HG03108 (cell line): Measurements from ENCODE around the gene CACNA1D.
"Not testable (repeated sequence)": the region's sequence is repeated elsewhere in the genome, so short reads cannot be mapped to it uniquely, and the experiment has no call there.

Experiments
- ATAC-seq: cut with Tn5 transposase; IDR thresholded peaks from one replicate; pipeline ENCODE4 v1.9.1; 2021; ENCODE audit warnings: moderate library complexity; ENCODE audit not compliant: unreplicated experiment

The CACNA1D gene

DNA sequence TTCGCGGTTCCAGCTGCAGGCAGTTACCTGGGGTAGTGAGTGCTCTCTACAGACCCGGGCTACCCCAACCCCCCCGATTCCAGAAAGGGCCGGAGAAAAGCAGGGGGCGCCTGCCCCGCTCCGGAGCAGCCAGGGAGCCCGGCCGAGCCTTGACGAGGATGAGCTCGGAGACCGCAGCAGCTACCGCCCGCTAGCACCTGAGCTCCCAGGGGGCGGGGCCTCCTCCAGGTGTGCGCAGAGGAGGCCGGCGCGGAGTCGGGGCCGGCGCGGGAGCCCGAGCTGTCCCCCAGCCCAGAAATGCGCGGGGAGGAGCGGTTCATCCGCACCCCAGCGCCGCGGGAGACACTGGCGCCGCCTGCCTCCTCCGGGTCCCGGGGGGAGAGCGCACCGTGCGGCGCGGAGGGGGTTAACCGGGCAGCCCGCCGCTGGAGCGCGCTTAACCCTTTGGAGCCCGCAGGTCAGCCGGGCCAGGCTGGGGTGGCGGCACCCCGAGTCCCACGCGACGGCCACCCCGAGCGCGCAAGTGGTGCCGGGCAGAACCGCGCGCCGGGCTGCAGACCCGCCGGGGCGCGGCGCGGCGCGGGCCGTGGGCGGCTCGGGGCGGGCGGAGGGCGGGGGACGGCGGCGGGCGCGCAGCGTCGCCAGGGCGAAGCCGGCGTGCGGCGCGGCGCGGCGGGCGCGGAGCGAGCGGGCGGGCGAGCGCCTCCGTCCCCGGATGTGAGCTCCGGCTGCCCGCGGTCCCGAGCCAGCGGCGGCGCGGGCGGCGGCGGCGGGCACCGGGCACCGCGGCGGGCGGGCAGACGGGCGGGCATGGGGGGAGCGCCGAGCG, at the start of gene CACNA1D:
CACNA1D (plus strand) TSS at position 649 of the 829 bp plus-strand sequence. CDS start 556 bp downstream, outside the sequence.
- no peak for ATAC-seq

- no peak for ATAC-seq
These were observed 37.3 kb upstream of the CACNA1D start for GRCh38 chr3:53457068-53457467.

DNA sequence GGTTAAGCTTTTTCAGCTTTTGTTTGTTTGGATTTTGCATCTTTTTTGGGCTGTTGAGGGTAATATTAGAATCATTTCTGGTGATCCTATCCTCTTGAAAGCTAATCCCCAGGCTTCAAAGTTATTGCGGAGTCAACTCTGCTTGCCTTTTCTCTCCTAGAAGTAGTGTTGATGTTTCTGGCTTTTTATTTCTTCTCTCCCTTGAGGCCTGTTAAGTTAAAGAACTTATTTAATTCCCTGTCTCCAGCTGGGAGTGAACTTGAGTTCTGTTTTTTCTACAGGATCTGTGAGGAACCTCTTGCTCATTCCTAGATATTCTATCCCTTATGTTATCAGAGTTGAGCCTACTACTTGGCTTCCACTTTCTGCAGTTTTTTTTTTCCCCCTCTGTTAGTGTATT, 34.1 kb upstream of the CACNA1D start:
- no peak for ATAC-seq

DNA sequence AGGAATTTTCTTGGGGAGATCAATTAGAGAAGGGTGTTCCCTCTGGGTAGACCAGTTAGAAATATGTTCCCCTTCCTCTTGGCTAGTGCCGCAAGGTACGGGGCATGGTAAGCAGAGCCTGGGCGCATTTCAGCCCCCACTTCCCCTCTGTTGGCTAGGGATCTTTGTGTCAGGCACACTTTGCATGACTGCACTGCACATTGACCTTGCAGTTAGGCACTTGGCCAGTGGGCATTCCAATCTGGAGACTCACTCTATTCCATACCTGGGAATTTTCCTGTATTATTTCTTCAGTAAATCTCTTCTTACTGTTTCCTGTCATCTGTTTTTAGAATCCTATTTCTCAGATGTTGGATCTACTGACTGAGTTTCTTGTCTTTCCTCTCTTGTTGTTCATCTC, 30.0 kb upstream of the CACNA1D start:
- ATAC-seq: no peak

- ATAC-seq: not testable (repeated sequence)
These were observed 24.7 kb upstream of the CACNA1D start for GRCh38 chr3:53469758-53470157.

DNA sequence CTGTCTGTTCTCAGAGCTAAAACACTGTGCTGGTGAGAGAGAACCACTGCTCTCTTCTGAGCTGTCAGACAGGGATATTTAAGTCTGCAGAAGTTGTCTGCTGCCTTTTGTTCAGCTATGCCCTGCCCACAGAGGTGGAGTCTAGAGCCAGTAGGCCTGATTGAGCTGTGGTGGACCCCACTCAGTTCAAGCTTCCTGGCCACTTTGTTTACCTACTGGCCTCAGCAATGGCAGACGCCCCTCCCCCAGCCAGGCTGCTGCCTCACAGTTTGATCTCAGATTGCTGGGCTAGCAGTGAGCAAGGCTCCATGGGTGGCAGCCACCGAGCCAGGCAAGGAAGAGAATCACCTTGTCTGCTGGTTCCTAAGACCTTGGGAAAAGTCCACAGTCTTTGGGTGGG, 21.0 kb upstream of the CACNA1D start:
- ATAC-seq: no peak

- ATAC-seq: not testable (repeated sequence)
These were observed 18.0 kb upstream of the CACNA1D start for GRCh38 chr3:53476372-53476771.

DNA sequence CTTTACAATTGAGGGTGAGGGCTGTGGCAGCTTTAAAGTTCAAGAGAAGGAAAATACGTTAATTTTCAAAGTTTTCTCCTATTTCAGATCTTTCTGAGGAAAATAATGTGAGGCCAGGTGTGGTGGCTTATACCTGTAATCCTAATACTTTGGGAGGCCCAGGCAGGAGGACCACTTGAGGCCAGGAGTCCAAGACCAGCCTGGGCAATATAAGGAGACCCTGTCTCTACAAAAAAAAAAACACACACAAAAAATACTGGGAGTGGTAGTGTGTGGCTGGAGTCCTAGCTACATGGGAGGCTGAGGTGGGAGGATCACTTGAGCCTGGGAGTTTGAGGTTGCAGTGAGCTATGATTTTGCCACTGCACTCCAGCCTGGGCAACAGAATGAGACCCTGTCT, 16.7 kb upstream of the CACNA1D start:
- ATAC-seq: not testable (repeated sequence)

DNA sequence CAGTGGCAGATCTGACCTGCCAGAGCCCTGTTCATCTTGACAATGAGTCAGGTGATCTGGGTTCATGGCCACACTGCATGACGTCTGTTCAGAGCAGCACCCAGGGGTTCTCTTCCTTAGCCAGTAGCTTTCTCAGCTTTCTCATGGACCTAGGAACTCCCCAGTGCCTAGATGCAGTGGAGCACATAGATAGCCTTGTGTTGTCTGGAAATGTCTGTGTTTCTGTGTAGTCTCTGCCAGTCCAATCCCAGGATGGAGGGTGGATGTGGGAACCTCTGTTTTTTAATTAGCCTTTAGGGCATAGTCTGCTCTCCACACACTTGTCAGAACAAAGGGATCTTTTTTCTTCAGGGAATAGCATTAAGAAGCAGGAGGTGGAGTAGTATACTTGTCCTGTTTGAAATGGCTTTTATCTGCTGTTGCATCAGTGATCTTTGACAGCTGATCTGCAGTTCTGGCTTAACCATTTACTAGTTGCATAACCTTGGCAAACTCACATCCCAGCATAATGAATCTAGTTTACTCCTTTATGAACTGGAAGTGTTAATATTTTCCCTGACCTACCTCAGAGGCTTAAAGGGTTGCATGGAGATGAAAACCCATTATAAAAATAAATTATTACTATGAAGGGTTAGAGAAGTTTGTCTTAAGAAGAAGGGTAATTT, 16.1 kb upstream of the CACNA1D start:
- ATAC-seq: no peak

- no peak for ATAC-seq
These were observed 15.3 kb upstream of the CACNA1D start for GRCh38 chr3:53478921-53479664.

GRCh38 chr3:53482227-53482626, 12.2 kb upstream of the CACNA1D start:
- no peak for ATAC-seq

DNA sequence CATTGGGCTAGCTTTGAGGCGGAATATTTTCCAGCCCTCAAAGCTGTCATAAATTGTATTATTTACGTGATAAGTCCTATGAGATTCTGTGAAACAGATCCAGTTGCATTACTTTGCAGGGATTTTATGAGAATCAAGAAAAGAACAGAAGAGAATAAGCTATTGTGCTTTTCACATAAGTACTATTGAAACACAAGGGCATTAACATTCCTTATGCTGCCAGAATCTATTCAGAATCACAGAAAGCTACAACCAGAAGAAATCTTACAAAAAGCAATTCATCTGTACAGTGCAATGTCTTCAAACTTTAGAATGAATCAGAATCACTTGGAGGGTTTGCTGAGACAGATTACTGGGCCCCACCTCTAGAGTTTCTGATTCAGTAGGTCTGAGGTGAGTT, 10.6 kb upstream of the CACNA1D start:
- ATAC-seq: no peak

DNA sequence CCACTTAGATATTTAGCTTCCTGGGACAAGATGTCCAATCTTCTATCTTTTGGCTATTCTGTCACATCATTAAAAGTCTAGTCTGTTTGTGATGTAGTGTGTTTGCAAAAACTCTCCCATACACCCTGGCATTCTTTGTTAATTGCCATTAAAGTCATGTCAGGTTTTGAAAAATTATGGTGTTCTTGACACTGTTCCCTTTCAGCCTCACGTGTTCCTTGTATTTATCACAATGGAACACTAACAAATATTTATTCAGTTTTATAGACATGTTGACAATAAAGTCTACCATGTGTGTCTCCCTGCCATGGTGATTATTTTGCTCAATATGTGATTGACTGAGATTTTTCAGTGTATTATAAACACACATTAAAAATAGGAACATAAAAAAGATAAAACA, 9.4 kb upstream of the CACNA1D start:
- no peak for ATAC-seq

DNA sequence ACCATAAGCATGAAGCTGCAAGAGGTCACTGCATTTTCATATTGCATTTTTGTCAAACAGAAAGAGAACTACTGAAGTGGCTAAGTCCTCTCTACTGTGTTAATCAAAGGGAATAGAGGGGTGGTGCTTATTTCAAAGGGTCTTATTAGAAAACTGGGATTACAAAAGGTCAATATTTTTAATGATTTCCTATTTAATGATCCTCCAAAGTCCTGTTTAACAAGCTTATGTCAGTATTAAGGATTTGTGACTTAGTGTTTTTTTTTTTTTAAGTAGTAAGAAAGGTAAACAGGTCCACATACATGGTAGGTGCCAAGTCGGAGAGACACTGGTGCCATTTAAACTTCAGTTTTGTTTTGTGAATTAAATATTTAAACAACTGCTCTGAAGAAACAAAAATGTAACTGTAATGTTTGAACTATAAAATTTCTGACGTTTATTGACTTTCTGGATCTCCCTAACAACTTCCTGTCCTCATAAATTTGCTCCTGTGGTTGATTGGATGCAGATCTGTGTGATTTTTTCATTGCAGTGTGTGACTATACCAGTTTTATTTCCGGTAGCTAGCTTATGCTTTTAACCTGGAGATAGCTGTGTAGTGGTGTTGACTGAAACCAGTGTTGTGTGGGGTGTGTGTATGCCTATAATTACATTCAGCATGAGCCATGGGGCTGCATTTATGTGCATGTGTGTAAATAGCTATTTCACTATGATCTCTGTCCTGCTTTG, 8.6 kb upstream of the CACNA1D start:
- ATAC-seq: no peak

- no peak for ATAC-seq
These were observed 7.3 kb upstream of the CACNA1D start for GRCh38 chr3:53486961-53487654.

DNA sequence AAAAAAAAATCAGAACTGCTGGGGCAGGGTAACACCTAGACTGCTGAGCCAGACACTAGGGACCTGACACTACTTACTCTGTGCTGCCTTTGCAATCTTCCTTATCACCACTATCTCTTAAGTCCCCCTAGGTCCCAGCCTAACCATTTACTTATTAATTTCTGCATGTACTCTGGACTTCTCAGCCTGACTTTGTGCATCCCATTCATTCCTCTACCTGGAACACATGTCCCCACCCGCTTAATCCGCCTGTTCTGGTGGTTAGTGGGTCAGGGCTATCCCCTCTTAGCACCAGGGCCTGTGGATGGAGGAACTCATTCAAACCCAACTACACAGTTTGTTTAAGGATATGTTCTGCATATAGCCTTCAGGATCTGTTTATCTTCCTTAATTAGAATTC, 5.0 kb upstream of the CACNA1D start:
- no peak for ATAC-seq

- ATAC-seq: no peak
These were observed 4.5 kb upstream of the CACNA1D start for GRCh38 chr3:53489787-53490458.

DNA sequence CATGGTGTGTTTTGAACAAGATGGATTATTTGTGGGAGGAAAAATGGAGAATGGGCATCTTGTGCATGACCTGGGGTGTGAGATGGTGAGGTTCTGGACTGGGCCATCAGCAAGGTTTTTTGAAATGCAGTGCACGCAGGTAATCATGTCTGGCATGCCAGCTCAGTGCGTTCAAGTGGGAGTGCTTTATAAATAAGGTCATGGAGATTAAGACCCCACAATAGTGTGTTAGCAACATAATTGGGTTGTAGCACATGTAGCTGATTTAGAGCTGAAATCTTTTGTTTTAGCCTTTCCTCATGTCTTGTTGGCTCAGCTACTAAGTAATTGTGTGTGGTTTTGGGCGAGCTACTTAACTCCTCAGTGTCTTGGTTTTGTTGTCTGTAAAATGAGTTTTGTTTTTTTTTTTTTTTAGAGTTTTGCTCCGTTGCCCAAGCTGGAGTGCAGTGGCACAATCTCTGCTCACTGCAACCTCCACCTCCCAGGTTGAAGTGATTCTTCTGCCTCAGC, 3.9 kb upstream of the CACNA1D start:
- no peak for ATAC-seq

GRCh38 chr3:53491276-53491675, 3.1 kb upstream of the CACNA1D start:
- no peak for ATAC-seq

- no peak for ATAC-seq
These were observed 832 bp upstream of the CACNA1D start for GRCh38 chr3:53493595-53493962.
